Measurements from ENCODE around the gene PPP6C.
A peak's percentile ranks its signal among the peaks of the same experiment; 100 is the strongest.
"Not testable (repeated sequence)": the region's sequence is repeated elsewhere in the genome, so short reads cannot be mapped to it uniquely, and the experiment has no call there.

PPP6C gene

DNA sequence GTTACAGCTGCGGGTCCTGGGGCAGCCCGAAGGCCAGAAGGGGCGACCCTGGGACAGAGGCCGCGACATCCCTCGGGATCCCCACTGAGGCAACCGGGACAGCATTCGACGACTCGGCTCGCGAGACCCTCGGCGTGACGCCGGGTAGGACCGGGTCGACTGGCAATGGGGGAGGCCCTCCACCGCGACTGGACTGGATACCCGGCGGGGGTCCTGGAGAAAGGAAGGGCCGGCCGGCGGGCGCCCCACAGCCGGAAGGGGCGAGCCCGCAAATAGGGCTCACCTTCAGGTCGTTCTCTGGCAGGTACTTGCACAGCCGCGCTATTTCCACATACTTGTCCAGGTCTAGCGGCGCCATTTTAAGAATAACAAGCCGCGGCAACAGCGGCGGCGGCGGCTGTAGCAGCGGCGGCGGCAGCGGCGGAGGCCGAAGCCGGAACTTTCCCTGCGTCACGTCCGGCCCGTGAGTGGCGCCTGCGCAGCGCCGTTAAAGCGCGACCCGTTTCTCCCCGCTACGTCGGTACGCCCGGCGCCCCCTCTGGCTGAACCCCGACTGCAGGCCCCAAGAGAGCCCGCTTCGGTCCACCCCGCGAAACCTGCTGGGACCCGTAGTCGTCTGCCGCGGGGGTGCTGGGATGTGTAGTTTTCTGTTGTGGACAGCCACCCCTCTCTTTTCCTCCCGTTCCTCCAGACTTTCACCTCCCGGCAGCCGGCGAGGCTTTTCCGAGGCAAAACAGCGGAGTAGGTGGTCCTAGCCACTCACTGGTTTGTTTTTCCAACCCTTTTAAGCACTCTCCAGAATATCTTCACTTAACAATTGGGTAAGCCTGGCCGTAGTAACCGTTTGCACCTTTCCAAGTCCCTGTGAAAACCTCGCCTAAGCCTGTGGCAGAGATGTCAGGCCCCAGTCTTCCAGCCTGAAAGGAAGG, at the start of gene PPP6C:
Gene PPP6C, minus strand, starts transcription at position 443 of the 929 bp plus-strand sequence. Its CDS starts 85 bp downstream, at position 358.
- peak; percentile 95 for DNase-seq (ENCODE audit: low read depth in 2 of 2)

DNA sequence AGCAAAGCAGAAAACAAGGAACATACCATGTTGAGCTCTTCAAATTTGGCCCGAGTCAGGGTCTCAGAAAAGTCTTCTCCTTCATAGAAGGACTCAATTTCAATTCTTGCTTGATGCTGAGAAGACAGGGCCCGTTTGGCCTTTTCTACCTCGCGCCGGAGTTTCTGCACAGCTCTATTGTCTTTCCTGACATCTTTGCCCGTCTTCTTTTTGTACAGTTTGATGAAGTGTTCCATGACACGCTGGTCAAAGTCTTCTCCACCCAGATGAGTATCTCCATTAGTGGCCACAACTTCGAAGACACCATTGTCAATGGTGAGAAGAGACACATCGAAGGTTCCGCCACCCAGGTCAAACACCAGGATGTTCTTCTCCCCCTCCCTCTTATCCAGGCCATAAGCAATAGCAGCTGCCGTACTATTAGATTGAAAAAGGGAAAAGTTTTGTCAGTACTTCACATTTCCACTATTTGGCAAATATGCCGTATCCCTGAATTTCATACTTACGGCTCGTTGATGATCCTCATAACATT, 49.4 kb upstream of the PPP6C start:
- no peak for DNase-seq (ENCODE audit: low read depth in 2 of 2)

DNA sequence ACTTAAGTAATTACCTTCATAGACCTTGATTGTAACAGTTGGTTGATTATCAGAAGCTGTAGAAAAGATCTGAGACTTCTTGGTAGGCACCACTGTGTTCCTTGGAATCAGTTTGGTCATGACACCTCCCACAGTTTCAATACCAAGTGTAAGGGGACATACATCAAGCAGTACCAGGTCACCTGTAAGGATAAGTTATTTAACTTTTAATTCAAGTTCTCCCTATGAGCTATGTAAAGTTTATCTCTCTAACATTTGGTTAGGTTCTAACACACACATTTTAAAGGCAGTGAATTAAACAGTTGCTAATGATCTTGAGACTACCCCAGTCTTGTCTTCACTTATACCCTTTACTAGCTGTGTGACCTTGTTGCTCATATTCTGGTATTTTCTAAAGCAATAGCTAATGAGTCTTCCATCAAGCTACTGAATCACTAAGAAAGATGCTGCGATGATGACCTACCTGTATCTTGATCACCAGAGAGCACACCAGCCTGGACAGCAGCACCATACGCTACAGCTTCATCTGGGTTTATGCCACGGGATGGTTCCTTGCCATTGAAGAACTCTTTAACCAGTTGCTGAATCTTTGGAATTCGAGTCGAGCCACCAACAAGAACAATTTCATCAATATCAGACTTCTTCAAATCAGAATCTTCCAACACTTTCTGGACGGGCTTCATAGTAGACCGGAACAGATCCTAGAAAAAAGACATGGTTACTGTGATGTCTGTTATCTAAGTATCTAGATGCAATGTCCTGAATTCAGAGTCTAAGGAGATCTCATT, 48.7 kb upstream of the PPP6C start:
- DNase-seq (ENCODE audit: low read depth in 2 of 2) = no peak

DNA sequence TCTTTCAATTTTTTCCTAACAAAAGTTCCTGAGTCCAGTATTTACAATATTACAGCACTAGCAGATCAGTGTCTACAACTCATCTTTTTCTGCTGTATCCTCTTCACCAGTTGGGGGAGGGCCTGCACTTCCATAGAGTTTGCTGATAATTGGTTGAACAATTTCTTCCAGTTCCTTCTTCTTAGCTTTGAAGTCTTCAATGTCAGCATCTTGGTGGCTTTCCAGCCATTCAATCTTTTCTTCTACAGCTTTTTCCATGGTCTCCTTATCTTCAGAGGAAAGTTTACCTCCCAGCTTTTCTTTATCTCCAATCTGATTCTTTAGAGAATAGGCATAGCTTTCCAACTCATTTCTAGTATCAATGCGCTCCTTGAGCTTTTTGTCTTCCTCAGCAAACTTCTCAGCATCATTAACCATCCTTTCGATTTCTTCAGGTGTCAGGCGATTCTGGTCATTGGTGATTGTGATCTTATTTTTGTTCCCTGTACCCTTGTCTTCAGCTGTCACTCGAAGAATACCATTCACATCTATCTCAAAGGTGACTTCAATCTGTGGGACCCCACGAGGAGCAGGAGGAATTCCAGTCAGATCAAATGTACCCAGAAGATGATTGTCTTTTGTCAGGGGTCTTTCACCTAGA, 47.0 kb upstream of the PPP6C start:
- not testable (repeated sequence) for DNase-seq (ENCODE audit: low read depth in 2 of 2)

DNA sequence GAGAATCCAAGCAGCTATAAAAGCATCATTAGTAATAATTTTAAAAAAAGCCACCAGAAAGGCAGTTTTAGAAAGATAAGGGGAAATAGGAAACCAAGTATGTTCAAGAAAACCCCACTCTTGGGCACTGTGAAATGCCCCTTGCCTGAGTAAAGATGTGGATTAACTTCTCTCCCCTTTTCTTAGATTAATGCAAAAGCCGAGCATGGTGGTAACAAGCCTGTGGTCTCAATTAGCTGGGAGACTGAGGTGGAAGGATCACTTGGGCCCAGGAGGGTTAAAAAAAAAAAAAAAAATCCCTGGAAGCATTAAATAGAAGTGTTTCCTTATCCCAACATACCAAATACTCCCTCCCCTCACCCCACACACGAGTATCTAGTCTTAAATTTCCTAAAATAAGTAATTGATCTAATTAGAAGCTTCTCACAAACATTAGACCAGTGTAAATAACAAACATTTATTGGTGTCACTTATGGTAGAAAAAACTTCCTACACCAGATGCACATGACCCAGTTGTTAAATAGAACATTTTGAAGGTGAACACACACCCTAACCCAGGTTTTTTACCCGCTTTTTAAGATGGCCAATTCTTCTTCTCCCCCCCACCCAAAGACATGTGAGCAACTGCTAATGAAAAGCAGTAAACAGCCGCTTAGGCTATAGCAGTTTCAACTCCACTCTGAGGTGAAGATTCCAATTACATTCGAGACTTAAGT, 46.4 kb upstream of the PPP6C start:
- no peak for DNase-seq (ENCODE audit: low read depth in 2 of 2)

DNA sequence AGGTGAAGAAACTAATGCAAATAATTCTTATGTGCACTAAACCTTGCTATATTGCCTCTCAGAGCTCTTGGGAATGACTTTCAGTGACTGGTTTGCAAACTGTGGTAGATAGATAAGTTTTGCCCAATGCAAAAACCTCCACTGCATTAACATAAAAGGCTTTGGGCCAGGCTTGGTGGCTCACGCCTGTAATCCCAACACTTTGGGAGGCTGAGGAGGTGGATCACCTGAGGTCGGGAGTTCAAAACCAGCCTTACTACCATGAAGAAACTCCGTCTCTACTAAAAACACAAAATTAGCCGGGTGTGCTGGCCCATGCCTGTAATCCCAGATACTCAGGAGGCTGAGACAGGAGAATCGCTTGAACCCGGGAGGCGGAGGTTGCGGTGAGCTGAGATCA, 44.5 kb upstream of the PPP6C start:
- not testable (repeated sequence) for DNase-seq (ENCODE audit: low read depth in 2 of 2)

DNA sequence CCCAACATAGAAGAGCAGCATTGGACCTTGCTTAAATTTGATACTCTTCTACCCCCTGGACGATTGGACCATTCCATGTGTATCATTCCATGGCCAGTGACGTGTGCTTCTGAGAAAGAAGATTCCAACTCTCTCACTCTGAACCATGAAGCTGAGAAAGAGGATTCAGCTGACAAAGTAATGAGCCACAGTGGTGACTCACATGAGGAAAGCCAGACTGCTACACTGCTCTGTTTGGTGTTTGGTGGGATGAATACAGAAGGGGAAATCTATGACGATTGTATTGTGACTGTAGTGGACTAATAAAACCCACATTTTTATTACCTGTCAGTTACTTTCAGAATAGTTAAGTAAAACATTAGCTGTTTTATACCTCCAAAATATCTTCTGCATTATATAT, 44.1 kb upstream of the PPP6C start:
- DNase-seq (ENCODE audit: low read depth in 2 of 2) = no peak

DNA sequence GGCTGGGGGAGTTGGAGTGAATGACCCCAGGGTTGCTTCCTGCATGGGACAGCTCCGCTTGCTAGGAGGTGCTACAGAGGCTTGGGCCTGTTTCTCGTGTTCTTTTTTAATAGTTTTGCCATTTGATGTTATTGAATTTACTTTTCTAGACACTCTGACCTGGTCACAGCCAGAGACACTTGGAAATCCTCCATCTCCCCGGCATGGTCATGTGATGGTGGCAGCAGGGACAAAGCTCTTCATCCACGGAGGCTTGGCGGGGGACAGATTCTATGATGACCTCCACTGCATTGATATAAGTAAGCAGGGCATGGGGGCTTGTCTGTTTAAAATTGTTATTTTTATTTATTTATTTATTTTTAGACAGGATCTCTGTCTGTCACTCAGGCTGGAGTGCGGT, 38.2 kb upstream of the PPP6C start:
- DNase-seq (ENCODE audit: low read depth in 2 of 2) = no peak

DNA sequence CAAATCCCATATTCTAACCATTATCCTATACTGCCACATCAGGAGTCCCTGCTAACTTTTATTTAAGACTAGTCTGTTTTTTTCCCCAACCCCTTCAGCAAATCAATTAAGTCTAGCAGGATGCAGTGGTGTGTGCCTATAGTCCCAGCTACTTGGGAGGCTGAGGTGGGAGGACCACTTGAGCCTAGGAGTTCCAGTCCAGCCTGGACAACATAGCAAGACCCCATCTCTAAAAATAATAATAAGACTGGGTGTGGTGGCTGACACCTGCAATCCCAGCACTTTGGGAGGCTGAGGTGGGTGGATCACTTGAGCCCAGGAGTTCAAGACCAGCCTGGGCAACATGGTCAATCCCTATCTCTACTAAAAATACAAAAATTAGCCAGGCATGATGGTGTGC, 35.3 kb upstream of the PPP6C start:
- DNase-seq (ENCODE audit: low read depth in 2 of 2) = not testable (repeated sequence)

DNA sequence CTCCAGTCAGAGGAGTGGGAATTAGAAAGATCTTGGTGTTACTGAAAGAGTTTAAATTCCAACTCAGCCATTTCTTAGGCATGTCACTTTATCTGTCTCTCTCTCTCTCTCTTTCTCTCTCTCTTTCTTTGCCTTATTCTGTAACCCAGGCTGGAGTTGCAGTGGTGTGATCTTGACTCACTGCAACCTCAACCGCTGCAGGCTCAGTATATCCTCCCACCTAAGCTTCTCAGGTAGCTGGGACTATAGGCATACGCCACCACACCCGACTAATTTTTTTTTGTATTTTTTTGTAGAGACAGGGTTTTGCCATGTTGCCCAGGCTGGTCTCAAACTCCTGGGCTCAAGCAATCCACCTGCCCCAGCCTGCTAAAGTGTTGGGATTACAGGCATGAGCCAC, 29.0 kb upstream of the PPP6C start:
- no peak for DNase-seq (ENCODE audit: low read depth in 2 of 2)

DNA sequence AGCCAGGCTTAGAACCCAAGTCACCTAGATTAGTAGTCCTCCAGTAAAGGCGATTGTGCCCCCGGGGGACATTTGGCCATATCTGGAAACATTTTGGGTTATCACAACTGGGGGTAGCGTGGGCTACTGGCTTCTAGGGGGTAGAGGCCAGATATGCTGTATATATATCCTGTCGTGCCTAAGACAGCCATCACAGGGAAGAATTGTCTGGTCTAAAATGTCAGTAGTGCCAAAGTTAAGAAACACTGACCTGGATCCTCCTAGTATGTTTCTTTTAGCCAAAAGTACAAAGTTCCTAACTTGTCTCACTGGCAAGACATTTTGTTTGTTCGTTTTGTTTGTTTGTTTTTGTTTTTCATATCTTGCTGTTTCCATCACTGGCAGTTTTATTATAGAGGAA, 24.6 kb upstream of the PPP6C start:
- DNase-seq (ENCODE audit: low read depth in 2 of 2) = no peak

DNA sequence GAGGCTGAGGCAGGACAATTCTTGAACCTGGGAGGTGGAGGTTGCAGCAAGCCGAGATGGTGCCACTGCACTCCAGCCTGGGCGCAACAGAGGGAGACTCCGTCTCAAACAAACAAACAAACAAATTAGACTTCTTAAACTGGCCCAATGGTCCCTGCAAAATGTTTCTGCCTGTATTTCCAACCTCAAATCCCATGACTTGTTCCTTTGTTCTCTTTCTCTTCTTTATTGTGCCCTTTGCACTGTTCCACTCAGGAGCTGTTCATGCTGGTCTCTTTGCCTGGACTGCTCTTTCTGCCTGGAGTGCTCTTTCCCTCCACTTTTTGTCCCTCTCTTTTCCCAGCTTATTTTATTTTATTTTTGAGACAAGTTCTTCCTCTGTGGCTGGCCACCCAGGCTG, 14.9 kb upstream of the PPP6C start:
- no peak for DNase-seq (ENCODE audit: low read depth in 2 of 2)

DNA sequence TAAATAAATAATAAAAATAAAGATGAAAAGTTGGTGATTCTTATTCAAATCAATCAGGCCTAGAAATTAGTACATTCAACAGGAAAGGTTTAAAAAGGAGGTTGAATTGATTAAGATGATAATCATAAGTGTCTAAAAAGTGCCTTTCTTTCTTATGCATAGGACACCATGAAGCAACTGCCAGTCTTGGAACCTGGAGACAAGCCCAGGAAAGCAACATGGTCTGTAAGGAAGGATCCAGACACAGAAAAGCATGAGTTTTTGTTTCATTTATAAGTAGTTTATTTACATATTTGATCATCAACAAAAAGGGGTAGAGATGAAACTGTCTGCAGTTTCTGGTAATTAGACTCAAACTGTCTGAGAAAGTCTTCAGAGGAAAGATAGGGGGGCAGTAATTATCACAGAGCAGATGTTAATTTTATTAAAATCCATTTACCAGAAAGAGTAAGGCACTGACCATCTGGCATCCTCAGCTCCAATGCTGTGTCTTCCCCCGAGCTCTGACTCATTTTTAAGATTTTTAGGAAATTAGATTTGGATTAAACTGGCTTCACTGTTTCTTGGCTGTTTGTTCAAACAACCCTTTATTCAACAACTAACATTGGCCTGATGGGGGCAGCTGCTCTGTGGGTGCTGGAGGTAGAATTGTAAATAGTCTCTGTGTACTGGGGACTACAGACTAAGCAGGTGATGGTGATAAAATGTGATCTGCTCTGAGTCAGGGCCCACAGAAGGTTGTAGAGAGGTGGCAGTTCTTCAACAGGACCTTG, 13.4 kb upstream of the PPP6C start:
- DNase-seq (ENCODE audit: low read depth in 2 of 2) = no peak

DNA sequence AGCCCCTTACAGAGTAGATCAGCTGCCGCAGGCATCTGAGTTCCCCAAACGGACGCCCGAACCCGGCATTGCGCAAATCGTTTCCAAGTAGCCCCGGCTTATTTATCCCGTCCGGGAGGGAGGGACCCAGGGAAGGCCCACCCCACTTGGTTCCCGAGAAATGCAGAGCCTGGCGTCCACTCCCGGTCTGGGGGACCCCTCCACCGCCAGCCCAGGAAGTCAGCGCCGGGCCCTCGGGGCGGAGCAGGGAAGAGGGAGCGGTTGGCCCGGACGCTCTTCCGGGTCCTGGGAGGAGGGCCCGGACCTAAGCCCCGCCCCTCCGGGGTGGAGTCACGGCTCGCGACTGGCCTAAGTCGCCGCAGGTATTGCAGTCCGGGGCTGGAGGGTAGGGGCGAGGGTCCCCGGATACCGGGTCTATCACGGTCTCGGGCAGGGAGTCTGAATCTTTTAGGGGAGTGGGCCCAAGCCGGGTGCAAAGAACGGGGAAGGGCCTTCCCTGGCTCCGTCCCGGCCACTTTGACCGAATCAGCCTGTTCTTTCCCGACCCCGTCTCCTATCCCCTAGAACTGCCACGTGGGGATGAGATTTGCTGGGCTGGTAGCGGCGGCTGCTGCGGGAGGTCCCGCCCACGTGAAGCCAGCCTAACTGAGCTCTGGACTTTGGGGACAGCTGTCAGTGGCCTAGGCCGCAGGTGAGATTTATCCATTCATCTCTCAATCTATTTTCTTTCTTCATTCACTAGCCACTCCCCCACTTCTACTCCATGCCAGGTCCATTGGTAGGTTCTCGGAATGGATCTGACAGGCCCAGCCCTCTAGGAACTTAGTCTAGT, 10.8 kb upstream of the PPP6C start, which contains the start of gene RABEPK:
Gene RABEPK, plus strand, starts transcription at position 327 of the 832 bp plus-strand sequence. CDS start 2,472 bp downstream, outside the sequence.
- peak; percentile 69 to 79 for DNase-seq (ENCODE audit: low read depth in 2 of 2)

DNA sequence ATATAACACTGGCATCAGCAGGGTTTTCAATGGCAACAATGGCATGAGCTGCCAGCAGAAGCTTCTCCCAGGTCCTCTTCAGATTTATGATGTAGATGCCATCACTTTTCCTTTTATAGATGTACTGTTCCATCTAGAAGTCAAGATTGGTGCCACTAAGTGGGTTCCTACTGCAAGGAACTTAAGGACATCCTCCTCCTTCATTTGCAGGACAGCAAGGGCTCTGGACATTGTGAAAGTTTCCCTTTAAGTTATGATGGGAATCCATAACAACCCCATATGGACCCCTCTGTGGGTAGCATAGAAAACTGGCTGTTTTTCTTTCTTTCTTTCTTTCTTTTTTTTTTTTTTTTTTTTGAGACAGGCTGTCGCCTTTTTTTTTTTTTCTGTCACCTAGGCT, 6.0 kb upstream of the PPP6C start:
- DNase-seq (ENCODE audit: low read depth in 2 of 2) = not testable (repeated sequence)

DNA sequence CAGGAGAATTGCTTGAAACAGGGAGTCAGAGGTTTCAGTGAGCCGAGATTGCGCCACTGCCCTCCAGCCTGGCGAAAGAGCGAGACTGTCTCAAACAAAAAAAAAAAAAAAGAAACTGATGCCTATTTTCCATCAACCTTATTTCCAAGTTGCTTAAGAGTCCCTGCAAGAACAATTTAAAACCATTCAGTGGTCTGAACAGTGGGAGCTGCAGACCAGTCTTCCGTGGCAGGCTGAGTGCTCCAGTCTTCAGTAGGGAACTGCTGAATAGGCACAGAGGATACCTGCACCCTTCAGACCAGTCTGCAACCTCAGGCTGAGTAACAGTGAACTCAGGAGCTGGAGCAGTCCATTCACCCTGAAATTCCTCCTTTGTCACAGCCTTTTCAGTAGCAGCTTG, 4.9 kb upstream of the PPP6C start:
- not testable (repeated sequence) for DNase-seq (ENCODE audit: low read depth in 2 of 2)

DNA sequence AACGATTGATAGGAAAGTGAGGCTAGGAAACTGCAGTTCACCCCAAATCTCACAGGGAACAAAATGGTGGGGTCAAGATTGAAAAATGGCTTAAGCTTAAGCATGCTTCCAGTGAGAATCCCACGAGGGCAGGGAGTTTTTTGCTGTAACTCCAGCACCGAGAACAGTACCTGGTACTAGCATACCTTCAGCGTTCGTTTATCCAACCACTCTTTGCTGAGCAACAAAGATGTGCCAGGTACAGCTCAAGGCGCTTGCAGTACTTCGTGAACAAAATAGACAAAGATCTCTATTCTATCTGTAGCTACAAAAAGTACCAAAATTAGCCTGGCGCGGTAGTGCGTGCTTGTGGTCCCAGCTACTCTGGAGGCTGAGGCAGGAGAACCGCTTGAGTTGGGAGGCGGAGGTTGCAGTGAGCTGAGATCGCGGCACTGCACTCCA, 778 bp upstream of the PPP6C start:
- no peak for DNase-seq (ENCODE audit: low read depth in 2 of 2)

DNA sequence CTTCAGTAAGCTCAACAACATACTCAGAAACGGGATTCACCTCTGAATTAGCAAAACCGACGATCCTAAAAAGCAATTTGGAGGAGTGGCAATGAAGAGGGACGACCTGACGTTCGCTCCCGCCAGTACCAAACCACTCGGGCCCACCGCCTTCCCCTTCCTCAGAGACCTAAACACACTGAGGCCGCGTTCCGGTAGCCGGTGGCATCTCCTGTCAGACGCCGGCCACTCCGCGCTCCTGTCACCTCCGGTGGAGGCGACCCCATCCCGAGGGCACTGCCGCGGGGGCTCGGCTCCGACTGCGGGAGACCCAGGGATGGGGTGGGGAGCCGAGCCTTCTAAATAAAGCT, 617 bp downstream of the PPP6C start:
- peak in 1 of 2 donors; percentile 4 for DNase-seq (ENCODE audit: low read depth in 2 of 2)

DNA sequence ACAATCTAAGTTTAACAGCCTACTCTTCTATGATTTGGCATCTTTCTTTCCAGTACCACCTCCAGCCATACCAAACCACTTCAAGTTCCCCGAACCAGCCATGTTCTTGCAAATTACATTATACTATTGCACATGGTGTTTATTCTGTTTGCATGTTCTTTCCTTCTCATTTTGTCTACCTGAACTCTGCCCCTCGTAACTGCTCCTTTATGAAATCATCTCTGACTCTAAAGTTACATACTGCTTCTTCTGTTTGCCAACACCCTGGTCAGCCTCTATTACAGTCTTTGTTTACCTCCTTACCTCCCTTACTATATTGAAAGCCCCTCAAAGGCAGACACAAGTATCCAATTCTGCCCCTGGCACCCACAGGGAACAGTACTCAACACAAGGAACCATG, 6.0 kb downstream of the PPP6C start:
- DNase-seq (ENCODE audit: low read depth in 2 of 2) = no peak

DNA sequence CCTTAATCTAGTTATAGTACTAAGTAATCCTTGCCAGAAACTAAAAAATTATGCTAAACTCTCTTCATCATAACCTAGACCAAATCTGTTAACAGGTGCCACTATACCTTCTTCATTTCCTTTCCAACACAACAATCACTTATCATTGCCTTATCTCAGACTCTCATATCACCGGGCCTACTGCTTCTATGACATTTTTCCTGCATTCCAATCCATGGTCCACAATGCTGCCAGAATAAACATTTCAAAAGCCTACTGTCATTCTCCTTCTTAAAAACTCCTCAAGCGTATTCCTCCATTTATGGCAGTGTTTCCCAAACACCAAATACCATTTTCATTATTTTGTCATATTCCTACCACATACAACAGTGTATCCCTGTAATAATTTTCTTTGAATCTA, 6.5 kb downstream of the PPP6C start:
- no peak for DNase-seq (ENCODE audit: low read depth in 2 of 2)
